Urothelium cell line (cell line): ENCODE measurements around the gene IL1B.

Experiments
- DNase-seq: peaks from one replicate; pipeline ENCODE4 v3.0.0; 2011; ENCODE audit warnings: low spot score, mixed read lengths
- FAIRE-seq: peaks from 2 replicates; lab custom pipeline; 2011; peaks lifted over from hg19 to GRCh38; lab: Jason Lieb, UNC

Gene IL1B

DNA sequence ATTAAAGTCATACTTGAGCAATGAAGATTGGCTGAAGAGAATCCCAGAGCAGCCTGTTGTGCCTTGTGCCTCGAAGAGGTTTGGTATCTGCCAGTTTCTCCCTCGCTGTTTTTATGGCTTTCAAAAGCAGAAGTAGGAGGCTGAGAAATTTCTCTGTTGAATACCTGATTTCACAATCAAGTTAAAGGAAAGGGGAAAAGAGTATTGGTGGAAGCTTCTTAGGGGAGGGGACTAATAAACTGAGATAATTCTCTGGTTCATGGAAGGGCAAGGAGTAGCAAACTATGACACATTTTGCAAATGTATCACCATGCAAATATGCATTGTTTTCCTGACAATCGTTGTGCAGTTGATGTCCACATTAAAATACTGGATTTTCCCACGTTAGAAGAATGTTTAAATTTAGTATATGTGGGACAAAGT is at the start of gene IL1B:
Gene IL1B, minus strand, starts transcription at position 85 of the 423 bp plus-strand sequence. CDS start 550 bp downstream, outside the sequence.
- DNase-seq = no peak

DNA sequence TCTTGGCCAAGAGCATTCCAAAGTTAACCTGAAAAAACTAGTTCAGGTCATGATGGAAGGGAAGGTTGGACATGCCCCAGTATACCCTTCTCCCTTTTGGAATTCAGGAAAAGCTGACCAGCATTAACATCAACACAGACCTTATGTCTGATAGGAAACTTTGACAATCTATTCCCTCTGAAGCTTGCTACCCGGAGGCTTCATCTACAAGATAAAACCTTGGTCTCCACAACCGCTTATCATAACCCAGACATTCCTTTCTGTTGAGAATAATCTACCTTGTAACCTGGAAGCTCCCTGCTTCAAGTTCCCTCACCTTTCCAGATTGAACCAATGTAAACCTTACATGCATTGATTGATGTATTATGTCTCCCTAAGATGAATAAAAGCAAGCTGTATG is 49.7 kb upstream of the IL1B start:
- FAIRE-seq = no peak

More for the DNA sequence above, at the start of gene IL1B:
- FAIRE-seq = no peak

DNA sequence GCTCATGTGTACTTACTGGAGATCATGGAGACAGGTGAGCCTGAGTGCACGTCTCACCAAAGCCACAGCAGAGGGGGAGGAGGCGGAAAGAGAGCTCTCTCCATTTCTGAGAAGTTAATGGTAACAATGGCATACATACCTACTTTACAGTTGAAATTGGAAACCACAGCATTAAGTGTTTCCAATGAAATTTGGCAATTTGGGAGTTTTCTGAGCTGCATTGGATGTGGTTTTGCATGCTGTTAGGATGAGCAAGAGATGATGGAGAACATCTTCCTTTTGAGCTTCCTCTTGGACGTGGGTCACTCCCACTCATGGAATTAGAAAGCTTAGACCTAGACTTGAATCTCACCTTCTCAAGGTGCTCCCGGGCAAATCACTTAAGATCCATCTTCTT is 48.9 kb upstream of the IL1B start:
- no peak for FAIRE-seq

More for the DNA sequence above, 49.7 kb upstream of the IL1B start:
- no peak for DNase-seq

DNA sequence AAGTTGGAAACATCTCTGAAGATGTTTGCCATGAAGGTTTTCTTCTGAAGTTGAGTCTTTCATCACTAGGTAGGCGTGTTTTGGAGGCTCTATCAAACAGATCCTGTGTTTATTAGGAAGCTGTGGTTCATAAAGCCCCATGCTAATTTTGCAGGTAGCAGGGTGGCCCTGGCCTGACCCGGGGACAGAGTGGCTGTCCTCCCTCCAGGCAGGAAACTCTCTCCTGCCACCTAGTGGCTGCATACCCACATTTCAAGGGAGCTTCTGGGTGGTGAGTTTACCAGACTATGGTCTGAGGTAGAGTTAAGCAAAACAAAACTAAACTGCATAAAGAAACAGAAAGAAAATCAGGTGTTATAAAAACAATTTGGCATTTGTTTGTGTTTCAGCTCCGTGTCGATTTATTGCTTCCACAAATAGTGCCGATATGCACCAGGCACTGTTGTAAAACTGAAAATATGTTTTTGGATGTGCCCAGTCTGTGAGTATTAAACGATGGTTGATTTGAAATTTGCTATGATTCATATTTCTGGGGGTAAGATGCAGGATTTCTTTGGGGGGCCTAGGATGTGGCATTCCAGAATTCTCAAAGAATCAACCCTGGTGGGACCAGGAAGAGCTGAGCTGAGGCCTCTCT is 48.4 kb upstream of the IL1B start:
- DNase-seq (no peak), FAIRE-seq (no peak)

More for the DNA sequence above, 48.9 kb upstream of the IL1B start:
- no peak for DNase-seq

DNA sequence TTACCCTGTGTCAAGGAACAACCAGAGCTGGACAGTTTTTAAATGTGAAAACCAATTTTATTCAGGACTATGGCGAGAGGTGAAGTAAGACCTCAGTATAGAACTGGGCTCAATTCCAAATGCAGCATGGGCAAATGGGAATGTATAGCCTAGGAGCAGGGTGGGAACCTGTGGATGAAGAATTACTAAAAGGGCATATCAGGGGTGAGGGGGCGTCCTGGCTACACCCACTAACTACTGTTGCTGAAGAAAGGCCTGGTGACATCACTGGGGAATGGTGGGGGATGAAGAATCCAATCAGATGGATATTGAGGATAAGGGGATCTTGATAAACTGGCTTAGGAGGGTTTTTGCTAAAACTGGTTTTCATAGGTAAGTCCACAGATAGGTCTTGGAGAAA is 47.1 kb upstream of the IL1B start:
- no peak for DNase-seq
- no peak for FAIRE-seq

DNA sequence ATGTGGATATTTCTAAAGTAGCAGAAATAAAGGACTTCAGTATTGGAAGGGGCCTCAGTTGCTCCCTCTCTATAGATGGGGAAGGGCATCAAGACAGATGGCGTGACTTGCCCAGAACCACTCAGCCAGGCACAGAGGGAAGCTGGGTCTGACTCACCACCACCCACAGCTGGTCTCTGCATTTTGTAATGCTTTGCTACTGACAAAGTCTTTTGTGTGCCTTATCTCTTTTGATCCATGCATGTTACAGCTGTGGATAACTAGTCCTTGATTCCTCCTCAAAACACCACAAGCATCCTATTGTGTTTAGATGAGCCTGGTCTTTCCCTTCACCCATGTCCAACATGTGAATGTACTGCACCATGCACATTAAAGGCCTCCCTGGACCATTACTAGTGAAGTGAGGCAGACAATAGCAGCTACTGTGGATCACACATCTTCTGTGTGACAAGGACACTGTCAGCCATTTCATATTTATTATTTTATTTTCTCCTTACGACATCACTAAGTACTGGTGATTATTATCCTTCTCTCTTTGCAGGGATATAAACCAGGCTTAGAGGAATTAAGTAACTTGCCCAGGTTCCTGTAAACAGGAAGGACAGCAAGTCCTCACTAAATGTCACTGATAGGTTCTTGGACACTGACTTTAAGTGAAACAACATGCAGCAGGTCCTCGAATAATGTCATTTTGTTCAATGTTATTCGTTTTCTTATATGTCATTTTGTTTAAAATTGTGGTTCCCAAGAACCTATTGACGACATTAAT is 44.8 kb upstream of the IL1B start:
- DNase-seq (peak; percentile 89), FAIRE-seq (peak; percentile 59)

DNA sequence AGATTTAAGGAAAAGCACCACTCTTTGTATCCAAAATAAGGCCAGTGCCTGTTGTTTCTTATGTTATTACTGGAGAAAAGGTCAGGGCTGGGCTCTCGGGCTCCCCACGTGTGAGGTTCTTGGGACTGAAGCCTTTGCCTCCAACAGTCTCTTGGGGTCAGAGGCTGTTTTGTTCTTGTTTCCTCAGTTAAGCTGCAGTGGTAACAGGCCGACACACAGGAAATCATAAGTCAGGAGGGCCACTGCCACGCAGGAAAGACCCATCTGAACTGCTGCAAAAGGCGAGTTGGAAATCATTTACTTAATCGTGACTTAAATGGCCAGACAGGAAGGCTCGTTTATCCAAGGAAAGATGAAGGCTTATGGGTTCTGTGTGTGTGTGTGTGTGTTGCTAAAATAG is 44.1 kb upstream of the IL1B start:
- FAIRE-seq (no peak), DNase-seq (no peak)

DNA sequence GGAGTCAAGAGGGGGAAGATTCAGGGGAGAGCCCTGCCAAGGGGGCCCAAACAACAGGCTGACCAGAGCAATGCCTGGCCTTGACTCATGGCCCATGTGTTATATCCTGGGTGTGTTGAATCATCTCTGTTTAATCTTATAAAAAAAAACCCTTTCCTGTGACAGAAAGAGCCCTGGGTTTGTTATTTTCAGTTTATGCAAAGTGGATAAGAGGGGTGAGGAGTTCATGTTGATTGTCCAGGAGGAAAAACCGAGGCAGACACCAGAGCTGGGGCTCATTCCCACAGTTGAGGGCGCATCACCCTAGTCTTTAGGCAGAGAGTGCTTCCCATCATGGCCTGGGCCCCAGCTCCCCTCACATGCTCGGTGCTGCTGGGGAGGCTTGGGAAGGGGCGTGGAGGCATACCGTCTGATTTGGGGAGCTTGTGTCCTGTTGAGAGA is 43.5 kb upstream of the IL1B start:
- peak; percentile 56 for DNase-seq
- FAIRE-seq = no peak

DNA sequence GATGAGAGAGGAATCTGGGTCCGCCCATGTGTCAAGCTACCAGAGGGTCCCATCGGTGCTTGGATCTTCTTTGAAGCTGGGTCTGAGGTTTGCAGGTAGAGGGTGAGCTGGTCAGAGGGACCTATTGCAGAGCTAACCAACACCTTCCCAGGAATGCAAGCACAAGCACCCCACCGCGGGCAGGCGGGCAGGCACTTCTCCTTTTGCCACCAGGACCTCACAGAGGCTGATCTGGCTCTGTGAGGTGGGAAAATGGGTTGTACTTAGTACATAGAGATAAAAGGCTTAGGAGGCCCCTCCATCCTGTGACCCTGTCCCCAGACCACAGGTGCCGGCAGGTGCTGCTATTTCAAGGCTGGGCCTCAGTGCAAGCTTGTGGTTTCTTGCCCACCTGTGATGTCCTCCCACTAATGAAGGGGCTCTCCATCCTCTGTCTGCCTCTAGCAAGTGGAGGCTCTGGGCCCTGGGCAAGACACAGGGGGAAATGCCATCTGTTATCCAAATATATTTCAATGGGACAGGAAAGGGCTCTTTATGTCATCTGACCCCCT is 43.0 kb upstream of the IL1B start:
- FAIRE-seq (no peak), DNase-seq (no peak)

DNA sequence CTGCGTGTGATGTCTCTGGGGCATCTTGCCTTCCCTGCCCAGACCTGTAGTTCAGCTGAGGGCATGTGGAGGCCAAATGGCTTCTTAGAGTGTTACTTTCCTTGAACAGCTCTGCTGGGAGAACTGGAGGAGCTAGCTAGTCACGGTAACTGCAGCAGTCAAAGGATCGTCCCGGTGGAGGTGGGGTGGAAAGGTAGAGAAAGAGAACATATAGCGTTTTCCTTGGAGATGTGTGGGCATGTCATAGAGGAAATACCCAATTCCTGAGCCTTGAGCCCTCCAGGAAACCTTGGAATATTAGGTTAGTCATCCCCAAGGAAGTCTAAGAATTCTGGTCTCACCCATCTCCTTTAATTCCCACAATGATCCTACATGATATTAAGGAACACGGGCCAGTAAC is 40.8 kb upstream of the IL1B start:
- peak; percentile 42 for FAIRE-seq

DNA sequence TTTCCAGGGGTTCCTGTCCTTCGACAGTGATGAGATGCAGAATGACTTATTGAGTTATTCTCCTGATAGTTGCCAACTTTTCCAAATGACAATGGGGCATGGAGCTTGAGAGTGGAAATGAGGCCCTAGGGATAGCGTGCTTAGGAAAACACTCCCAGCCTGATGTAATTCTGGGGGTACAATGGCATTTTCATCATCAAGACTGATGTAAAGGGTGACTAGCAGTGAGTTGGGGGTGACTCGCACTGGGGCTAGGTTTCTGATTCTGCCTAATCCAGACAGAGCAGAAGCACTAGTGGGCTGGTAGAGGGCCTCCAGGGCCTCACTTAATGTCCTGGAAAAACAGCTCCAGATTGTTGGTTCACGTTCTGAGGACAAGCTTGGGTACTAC is 40.4 kb upstream of the IL1B start:
- DNase-seq (no peak), FAIRE-seq (no peak)

More for the DNA sequence above, 40.8 kb upstream of the IL1B start:
- DNase-seq = no peak

DNA sequence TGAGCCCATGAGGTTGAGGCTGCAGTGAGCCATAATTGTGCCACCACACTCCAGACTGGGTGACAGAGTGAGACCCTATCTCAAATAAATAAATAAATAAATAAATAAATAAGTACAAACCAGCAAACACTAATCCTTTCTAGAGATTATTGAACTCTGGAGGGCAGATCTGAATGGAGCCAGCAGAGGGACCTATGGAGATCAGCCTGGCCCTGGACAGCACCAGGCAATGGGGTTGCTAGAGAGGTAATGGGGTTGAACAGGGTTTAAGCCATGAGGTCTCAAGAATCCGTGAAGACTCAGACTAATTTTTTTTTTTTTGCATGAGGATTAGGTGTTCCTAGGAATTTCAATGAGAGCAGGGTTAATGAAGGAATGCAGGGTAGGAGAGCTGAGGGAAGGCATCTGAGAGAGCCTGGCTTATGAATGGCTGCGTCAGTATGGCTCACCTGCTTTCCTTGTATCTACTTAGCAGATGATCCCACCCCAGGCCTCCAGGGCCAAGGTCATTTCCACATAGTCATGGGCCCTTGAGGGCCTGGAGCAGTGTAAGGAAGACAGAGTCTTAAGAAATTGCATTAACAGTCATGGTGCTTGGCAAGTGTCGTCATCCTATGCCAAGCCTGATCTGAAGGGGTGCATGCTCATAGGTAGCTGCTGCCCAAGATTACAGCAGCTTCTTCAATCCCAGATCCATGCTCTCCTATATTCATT is 39.8 kb upstream of the IL1B start:
- DNase-seq (no peak), FAIRE-seq (no peak)

DNA sequence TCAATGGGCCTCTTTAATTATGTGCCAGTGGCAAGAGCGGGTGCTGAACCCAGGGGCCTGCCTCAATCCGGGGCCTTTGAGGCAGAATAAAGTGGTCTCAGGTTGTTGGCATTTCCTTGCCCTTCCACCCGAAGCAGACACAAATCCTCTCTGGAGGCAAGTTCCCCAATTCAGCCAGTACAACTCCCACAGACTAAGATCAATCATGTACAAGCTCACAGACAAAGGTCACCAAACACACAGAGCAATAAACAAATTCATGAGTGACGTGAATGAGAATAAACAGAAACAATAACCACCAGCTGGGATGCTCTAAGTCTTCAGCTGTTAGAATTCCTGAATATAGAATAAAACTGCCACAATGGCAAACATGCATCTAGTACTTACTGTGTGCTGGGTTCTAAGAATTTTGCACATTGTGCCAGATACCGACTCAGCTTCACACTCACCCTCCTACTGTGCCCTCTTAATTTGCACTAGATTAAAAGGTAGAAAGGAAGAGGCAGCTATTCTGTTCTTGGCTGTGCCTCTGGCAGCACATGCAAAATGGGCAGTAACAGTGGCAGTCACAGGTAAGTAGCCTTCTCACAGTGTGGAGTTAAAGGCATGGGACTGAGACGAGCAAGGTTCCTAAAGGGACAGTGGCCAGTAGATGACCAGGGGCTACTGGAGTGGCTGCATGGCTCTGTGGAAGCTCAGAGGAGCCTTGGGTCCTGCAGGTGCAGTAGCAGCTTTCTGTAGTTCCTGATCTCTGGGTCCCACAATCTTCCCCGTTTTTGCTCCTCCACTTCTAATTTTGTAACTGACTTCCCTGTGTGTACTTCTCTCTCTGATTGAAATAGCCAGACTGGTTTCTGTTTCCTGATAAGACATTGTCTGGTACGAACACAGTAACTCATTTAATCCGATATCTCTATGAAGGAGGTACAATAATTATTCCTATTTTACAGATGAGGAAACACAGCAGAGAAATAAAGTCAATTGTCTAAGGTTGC is 34.6 kb upstream of the IL1B start:
- no peak for FAIRE-seq
- DNase-seq = no peak

DNA sequence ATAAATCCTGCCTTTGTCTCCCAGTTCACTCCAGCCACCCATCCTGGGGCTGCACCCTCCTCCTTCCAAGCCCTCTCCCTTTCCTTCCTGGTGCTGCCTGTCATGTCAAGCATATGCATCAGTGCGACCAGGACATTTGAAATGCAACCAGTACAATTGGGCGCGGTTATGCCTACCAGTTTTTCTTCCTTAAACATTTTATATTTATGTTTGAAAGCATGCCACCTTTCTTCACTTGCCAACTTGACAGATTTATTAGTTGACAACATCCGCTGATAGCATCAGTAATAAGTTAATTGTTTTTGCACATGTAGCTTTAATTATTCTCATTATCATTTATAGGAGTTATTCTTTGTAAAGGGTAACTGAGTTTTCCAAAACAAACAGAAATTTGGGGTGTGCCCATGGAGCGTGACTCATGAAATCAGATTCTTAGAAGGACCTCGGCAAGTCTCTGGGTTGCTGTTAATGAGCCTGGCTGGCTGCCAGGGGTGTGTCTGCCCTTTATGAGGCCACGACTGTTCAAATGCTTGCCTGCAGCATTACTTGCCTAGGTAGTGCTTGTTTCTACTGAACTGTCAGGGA is 32.8 kb upstream of the IL1B start:
- FAIRE-seq (peak; percentile 5), DNase-seq (peak; percentile 85)

DNA sequence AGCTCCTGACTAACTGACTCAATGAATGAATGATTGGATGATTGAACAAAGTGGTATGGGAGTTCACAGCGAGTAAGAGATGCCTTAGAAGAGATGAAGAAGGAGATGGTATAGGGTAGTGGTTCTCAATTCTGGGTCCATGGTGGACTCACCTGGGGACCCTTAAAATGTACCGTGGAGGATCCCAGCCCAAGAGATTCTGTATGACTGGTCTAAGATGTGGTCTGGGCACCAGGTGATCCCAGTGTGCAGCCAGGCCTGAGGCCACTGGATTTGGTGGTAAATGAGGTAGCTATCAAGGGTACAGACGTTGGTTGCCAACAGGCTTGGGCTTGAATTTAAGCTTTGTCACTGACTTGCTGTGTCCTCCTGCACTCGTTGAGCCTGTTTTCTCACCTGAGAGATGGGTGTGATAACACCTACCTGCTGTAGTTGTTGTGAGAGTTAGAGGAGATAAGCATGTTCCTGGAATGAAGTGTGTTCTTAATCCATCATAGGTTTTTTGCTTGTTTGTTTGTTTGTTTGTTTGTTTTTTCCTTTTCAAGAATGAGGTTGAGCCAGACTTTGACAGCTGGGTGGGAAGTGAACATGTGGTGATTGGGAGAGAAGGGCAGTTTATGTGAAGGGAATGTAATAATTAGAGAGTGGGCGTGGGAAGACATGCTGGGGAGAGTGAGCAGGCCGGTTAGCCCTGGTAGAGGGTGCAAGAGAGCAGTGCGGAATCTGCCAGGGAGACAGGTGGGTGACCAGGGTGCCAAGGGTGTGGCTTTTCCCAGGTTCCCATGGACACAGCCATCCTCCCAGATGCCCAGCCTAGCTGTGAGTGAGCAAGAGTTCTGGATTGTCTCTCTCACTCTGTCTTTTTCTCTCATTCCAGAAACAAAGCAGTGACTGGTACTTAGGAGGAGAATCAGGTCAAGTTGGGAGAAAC is 31.4 kb upstream of the IL1B start:
- no peak for DNase-seq
- no peak for FAIRE-seq

DNA sequence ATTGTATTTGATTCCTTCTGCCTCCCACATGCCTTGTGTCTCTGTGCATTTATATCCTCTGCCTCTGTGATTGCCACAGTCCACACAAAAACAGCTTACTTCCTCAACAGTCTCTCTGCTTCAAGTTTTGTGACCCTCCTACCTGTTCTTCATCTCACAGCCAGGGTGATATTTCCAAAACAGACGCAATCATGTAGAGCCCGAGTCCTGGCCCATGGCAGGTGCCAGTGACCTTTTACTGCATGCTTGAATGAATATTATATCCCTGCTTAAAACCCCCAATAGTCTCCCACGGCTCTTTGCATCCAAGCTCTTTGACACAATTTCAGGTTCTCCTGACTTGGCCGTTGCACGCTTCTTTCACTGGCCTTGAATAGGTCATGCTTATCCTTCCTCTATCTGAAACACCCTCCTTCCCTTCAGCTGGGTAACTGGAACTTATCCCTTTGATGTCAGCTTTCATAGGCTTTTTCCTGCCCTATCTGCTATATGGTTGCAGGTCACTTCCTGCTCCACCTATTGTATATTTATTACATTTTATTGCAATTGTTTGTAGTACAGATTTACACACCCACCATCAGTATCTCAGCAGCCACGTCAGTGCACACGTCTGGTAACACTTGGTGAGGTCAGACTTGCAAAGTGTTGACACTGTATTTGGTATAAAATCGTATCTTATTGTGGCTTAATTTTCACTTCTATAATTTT is 29.7 kb upstream of the IL1B start:
- FAIRE-seq (peak; percentile 72), DNase-seq (no peak)

DNA sequence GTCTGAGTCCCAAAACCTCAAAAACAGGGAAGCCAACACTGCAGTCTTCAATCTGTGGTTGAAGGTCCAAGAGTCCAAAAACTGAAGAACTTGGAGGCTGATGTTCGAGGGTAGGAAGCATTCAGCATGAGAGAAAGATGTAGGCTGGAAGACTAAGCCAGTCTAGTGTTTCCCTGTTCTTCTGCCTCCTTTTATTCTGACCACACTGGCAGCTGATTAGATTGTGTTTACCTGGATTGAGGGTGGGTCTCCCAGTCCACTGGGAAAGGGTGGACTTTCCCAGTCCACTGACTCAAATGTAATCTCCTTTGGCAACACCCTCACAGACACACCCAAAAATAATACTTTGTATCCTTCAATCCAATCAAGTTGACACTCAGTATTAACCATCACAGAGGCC is 27.5 kb upstream of the IL1B start:
- DNase-seq = no peak
- FAIRE-seq = no peak
